Right kidney (tissue), 1 donor: ENCODE data around the gene ARHGEF2.
"Not testable (repeated sequence)": the region's sequence is repeated elsewhere in the genome, so short reads cannot be mapped to it uniquely, and the experiment has no call there.

Experiments used
- DNase-seq: peaks from one replicate; pipeline ENCODE4 v3.0.0-alpha.2; 2016

Gene ARHGEF2

GRCh38 chr1:155993595-155993994 lies 15.2 kb upstream of the ARHGEF2 start:
- no peak for DNase-seq

GRCh38 chr1:155990005-155990739 lies 11.8 kb upstream of the ARHGEF2 start:
- DNase-seq: no peak

GRCh38 chr1:155989242-155990004 lies 11.1 kb upstream of the ARHGEF2 start:
- peak; percentile 71 for DNase-seq

- not testable (repeated sequence) for DNase-seq
Observed at GRCh38 chr1:155984903-155985645, 6.7 kb upstream of the ARHGEF2 start.

DNA sequence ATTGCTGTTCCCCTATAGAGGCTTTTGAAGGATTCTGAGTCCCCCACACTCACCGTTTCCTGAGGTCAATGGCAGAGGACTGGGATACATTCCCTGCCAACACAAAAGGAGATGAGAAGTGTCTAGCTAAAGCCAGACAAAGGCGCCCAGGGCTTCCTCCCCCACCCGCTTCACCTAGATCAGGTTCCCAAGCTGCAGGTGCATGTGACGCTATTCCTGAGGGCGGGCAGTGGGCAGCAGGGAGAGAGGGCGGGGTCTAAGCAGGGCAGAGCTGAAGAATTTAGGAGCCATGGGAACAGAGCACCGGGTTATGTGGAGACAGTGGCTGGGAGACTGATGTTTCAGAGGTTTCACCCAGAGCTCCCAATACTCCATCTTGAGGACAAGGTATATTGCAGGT lies 6.0 kb upstream of the ARHGEF2 start:
- no peak for DNase-seq

DNA sequence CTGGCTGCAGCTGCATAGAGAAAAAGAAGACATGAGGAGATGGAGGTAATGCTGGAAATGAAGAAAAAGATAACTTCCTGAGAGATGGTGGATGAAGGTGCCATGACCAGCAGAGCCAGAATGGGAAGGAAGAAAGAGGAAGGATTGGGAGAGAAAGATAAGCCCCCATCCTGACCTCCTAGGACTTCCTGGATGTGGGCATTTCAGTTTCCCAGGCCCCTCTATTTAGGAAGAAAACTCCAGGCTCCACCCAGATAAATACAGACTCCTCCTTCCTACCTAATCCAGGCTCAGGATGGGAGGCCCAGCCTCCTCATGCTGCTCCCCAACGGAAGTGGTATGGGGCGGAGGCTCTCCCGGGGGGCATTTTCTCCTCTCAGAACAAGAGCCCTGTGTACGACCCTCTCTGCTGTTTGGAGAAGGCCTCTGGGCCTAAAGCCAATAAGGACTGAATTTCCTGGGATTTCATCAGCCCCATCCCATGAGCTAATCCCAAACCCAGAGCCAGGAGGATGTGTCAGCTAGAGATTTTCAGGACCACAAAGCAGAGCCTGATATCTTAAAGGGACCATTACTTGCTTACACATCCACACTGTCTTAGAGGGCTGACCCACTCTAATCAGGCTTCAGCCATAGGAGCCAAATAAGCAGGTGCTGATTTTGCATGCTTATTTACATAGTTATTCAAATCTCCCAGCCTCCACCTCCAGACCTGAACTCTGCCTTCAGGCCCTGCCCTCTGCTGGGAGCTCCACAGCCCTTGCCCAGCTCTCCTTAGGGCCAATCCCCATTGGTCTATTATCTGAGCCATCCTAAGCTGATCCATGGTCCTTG lies 5.1 kb upstream of the ARHGEF2 start:
- no peak for DNase-seq

DNA sequence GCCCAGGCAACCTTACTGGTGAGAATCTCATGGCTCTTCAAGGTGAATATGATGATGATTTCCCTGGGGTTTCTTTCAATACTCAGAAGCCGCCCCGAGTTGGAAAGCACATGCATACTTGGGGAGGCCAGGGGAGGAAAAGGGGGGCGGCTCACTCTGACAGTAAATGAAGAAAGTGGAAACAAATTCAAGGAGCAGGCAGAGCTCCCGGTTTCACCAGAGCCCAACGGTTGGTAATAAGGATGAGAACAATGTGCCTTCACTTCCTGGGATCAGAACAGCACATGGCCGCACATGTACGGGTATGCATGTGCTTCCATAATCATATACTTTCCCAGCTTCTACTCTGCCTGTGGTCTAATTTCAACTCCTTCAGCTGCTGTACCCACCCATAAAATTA lies 3.8 kb upstream of the ARHGEF2 start:
- DNase-seq: no peak

DNA sequence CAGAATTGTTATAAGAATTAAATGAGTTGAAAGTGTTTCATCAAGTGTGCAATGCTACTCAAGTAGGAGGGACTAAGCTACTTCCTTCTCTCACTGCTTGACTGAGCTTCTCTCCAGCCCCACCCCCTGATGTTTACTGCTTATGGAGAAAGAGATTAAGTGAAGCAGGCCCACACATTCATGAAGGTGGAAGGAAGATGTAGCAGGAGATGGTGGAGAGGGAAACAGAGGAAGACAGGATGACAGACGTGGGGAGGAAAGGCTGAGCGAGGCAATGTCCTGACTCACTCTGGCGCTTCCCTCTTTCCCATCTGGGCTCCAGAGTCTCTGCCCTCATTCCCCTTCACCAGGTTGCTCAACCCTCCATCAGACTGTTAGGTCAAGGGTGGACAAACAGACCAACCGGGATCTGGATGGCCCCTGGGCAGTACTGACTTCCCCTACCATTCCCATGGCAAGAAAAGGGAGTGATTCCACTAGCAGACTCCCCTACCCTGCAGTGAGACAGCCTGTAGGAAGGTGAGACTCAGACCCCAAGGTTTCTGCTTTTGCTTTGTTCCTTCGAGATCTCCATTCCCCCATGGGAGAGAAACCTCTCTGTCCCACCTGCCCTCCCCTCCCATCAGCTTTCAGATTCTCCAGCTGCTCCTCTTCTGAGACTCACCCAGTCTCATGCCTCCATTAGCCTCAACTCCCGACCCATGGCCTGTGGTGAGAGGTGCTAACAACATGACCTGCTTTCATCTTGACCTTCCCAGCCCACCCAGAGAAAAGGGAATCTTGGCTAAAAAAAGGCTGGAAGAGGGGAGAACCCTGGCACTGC lies 3.1 kb upstream of the ARHGEF2 start:
- DNase-seq: no peak

GRCh38 chr1:155979597-155980343 lies 1.4 kb upstream of the ARHGEF2 start:
- DNase-seq: no peak

DNA sequence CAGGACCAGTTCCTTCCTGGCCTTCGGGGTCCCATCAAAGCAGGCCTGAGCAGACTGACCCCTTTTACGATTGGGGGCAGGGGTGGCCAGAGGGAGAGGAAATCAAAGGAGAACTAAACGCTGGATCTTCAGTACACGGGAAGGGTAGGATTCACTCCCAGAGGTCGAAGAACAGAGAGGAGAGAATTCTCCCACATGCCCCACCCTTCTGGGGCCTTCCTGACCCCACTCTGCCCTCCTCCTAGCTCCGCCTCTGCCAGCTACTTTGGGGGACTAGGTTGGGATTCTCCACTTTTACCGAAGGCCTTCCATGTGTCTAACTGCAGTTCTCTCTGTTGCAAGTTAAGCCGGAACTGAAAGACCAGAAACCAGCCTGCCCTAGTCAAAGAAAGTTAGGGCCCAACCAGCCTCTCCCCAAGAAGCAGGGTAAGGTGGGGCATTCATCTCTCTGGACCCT lies 654 bp upstream of the ARHGEF2 start:
- no peak for DNase-seq

DNA sequence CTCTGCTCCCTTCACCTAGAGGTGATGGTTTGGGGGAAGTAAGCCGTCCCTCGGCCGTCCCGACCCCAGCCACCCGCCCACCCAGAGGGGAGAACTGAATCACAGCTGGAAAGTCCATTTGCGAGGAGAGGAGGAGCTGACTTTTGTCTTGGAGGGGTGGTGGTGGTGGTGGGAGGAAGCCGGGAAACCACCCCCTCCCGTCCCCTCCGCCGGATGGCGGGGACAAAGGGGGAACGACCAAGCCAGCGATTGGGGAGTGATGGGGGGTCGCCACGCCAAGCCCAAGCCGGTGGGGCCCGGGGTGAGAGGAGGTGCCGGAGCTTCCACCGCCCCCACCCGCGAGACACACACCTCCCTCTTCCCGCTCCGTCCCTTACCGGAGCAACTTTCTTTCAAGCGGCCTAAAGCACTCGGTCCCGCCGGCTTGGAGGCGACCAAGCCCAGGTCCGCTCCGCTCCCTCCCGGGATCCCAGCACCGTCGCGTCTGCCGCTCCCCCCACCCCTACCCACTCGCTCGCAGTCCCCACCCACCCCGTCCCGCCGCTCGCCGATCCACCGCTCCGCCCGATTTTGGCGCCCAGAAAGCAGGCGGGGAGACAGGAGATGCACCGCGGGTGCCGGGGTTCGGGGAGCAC lies 540 bp downstream of the ARHGEF2 start:
- peak; percentile 75 for DNase-seq

GRCh38 chr1:155976913-155977689 lies 1.2 kb downstream of the ARHGEF2 start:
- no peak for DNase-seq

- peak; percentile 56 for DNase-seq
Observed at GRCh38 chr1:155976062-155976912, 2.1 kb downstream of the ARHGEF2 start.

DNA sequence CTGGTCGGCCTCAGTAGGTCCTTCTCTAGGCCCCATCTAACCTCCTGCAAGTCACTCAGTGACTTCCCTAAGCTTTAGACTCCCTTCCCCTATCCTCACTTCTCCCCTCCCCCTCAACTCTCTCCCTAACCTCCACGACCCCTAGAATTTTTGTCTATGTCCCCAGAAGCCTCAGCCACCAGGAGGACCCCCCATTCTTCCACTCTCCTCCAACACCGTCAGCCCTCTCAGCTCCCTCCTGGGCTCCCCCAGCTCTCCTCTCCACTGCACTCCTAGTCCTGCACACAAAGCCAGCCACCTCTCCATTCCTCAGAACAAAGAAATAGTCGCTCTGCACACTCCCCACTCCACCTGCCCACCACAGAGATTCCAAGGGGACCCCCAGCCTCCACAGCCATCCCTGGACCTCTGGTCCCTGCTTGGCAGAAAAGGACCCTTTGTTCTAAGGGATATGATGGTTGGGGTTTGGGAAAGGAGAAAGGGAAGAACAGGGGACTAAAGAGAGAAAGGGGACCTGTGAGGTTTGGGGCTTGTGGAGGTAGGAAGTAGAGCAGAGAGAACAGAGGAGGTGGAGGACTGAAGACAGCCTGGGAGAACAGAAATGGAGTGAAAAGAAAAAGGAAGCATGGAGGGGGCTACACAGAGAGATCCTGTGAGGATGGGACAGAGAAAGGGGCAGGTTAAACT lies 2.8 kb downstream of the ARHGEF2 start:
- no peak for DNase-seq

DNA sequence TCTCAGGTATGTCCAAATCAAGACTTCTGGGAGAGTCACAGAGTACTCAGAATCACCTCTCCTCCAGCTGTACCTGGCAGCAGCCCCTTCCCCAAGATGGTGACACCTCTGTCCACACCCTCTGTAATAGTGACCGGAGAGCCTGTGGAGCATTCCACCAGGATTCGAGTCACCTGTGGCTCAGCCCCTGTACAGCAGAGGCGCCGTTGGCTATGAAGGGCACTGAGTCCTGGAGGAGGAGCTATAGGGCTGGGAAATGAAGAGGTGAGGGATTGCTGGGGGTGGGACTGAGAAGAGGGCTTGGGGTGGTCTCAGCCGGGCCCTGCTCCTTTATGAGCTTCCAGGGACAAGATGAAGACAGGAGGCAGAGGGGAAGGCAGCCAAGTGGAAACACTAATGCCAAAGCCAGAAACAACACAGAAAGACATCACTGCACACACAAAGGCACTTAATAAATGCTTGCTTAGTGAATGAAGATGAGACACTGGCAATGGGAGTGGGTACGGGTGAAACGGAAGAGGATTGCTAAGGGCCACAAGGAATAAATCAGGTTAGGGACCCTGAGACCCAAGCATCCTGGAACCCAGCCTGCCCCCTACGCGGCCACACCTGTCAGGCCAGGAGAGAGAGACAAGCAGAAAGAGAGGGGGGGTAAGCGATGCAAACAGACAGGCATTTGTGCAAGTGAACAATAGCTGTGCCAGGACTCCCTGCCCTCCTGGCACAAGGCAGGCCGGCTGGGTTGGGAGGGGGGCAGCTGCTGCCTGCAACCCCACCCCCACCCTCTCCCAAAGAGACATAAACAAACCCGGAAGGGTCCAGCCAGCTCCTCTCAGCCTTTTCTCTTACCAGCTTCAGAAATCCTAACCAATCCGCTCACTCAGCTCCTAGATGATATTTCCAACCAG lies 3.9 kb downstream of the ARHGEF2 start:
- DNase-seq: no peak

- DNase-seq: no peak
Observed at GRCh38 chr1:155973723-155974122, 4.6 kb downstream of the ARHGEF2 start.
